Retina (tissue), 1 donor: ENCODE data around the gene ISG15.

ENCODE experiments used
- DNase-seq: peaks from one replicate; pipeline ENCODE4 v3.0.0-alpha.2; 2016

ISG15 gene

DNA sequence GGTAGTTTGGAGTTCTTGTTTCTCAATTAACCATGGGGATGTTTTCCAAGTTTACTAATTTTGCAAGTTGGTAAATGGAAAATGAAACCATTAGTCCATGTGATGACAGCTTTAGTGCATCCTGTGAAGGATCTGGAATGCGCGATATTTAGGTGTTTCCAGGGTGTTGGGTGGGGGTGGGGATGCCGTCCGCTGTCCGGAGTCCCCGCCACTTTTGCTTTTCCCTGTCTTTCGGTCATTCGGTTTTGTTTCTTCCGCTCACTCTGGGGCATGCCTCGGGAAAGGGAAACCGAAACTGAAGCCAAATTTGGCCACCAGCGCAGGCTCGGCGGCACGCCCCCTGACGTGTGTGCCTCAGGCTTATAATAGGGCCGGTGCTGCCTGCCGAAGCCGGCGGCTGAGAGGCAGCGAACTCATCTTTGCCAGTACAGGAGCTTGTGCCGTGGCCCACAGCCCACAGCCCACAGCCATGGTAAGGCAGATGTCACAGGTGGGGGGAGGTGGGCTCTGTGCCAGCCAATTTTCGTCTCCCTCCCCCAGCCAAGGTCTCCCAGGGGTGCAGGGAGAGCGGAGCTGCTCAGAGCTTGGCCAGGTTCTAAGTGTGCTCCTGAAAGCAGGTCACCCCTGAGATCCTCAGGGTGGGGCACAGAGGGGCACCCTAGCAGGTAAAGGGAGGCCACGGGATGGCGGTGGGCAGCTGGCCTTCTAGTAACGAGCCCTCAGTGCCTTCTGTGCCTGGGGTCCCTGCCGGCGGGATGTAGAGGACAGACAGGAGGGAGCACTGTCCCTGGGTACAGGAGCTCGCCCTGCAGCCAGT lies at the start of gene ISG15:
ISG15 (plus strand) TSS at position 393 of the 817 bp plus-strand sequence; CDS start at position 470, 77 bp downstream.
- DNase-seq, result peak; percentile 79

DNA sequence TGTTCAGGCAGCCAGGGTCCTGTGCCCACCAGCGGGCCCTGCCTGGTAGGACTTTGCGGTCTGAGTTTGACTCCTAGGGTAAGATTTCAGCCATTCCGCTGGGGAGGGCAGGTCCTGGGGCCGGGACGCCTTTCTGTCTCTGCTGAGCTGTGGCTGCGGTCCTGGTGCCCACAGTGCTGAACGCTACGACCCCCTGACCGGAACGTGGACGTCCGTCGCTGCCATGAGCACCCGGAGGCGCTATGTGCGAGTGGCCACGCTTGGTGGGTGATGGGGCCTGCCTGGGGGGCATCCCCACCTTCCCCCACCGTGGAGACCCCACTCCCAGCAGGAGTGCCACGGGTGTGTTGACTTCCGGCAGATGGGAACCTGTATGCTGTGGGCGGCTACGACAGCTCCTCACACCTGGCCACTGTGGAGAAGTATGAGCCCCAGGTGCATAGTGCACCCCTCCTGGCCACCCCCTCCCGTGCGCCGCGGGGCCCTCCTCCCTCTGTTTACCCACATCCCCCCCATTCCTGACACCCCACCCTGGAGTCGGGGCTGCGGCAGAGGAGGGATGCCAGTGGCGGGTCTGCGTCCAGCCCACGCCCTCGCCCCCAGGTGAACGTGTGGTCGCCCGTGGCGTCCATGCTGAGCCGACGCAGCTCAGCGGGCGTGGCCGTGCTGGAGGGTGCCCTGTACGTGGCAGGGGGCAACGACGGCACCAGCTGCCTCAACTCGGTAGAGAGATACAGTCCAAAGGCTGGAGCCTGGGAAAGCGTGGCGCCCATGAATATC lies 49.4 kb upstream of the ISG15 start:
- no peak for DNase-seq

DNA sequence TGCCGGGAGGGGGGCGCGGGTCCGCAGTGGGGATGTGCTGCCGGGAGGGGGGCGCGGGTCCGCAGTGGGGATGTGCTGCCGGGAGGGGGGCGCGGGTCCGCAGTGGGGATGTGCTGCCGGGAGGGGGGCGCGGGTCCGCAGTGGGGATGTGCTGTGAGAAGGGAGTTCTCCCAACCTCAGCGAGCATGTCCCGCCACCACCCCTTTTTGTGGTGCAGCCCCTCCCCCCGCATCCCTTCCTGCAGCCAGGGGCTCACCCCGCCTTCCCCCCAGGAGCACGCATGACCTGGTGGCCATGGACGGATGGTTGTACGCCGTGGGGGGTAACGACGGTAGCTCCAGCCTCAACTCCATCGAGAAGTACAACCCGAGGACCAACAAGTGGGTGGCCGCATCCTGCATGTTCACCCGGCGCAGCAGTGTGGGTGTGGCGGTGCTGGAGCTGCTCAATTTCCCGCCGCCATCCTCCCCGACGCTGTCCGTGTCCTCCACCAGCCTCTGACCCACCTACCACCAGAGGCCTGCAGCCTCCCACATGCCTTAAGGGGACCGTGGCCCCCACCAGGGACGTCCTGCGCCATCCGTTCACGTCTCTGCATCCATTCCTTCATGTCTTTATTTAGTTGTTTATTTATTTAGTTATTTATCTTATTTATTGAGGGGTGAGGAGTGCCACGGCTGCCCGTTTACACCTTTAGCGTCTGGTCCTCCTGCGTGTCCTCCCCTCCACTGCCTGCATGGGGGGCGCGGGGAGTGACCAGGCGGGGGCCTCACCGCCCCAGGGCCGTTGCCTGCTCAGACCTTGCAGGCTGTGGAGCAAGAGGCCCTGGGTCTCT lies 48.4 kb upstream of the ISG15 start:
- no peak for DNase-seq

DNA sequence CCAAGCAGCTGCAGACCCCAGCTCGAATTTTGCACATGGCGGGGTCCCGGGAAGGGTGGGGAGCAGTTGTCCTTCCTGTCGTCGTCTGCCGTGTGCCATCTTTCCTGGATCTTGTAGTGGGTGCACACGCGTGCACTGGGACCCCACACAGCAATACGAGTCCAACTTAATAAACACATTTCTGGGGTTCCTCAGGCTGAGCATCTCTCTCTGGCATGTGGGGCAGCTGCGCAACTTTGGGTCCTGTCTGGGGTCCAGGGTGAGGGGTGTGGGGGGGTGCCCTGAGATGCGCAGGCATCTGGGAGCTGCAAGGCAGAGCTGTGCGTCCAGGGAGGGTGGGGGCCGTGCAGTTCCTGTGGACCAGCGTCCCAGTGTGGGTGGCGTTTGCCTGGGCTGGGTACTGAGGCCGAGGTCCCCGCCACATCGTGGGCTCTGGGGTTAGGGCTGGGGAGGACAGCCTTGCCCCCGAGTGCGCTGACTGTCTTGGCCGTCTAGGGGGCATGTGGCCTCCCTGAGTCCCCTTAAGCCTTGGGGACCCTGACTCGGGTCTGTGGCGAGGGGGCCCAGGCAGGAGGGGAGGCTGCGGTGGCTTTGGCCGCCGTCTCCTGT lies 47.7 kb upstream of the ISG15 start:
- DNase-seq, result no peak

DNA sequence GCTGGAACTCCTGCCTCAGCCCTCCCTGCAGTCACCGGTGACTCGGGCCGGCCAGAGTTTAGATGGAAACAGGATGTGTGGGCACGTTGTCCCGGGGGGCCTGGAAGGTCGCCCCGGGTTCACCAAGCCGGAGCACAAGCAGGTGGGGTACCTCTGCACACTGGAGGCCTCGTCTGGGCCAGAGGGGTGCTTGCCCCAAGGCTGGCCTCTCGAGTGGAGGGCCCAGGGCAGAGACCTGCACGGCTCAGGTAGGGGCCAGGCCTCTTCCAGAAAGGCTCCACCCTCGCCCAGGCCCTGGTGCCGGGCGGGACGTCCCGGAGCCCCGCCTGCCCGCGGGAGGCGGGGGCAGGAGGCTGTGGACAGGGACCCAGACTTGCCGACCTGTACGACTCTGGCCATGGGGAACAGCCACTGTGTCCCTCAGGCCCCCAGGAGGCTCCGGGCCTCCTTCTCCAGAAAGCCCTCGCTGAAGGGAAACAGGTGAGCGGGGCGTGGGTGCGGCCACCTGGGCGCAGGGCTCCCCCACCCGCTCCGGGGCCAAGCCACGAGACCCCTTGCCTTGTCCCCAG lies 47.1 kb upstream of the ISG15 start, which contains the start of gene PLEKHN1:
PLEKHN1 (plus strand) TSS at position 348 of the 569 bp plus-strand sequence; CDS start at position 398, 50 bp downstream.
- no peak for DNase-seq

DNA sequence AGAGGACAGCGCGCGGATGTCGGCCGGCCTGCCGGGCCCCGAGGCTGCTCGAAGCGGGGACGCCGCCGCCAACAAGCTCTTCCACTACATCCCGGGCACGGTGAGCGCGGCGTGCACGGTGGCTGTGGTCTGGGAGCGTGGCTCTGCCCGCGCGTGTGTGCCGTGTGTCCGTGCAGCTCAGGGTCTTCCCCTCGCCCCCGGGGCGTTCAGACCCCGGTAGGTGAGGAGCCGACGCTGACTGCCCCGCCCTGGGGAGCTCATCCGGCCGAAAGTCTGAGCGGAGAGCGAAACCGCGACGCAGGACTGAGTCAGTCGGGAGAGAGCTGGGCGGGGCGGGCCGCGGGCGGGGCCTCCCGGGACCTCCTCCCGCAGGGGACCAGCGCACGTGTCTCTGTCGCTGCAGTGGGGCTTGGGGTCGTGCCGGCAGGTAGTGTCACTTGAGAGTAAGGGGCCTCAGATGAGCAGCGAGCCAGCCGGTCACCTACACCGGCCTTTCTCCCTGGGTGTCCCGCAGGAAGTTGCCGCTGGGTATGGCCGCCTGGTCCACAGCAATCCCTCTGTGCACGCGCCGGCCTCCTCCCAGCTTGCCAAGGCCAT lies 46.5 kb upstream of the ISG15 start:
- DNase-seq, result peak; percentile 67

DNA sequence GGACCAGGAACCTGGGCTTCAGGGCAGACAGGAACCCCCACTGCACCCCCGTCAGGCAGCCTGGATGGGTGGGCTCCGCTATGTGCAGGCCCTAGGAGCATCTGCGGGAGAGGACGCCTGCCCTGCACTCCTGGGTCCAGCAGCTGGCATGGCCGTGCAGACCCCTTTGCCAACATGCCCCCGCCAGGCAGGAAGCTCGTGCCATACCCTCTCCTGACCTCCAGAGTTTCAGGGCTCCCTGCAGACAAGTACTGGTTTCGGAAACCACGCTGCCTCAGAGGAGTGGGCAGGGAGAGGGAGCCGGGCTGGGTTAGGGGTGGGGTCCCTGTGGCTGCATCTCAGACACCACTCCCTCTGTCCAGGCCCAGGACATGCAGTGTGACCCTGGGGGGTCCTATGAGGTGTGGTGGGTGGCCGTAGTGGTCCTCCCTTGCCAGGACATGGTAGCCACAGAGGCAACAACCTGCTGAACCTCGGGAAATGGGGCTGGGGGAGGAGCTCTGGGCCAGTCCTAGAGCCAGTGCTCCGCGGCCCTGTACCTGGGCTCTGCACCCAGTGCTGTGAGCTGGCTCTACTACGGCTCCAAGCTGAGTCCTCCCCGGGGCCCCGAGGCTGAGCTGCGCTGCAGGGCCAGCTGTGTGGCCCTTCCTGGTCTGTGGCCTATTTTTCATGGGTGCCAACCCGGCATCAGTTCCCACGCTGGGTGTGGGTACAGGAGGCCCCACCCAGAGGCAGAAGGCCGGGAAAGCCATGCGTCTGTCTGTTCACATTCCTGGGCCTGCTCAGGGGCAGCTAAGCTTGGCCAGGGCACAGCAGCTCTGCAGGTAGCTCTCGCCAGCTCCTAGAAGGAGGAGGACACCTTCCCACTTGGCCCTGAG lies 45.6 kb upstream of the ISG15 start:
- DNase-seq, result no peak

DNA sequence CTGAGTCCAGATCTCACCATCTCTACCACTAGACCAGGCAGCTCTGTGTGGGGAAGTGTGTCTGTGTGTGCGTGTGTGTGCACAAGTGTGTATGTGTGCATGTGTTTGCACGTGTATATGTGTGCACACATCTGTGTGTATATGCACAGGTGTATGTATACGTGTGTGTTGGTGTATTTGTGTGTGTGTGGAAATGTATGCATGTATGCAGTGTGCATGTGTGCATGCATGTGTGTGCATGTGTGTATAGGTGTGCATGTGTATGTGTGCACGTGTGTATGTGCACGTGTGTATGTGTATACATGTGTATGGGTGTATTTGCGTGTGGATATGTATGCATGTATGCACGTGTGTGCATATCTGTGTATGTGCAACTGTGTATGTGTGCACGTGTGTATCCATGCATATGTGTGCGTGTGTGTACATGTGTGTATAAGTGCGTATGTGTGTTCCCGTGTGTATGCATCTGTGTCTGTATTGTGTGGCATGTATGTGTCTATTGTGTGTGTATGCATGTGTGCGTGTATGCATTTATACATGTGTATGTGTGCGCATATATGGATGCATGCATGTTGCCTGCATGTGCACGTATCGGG lies 43.9 kb upstream of the ISG15 start:
- DNase-seq, result no peak

DNA sequence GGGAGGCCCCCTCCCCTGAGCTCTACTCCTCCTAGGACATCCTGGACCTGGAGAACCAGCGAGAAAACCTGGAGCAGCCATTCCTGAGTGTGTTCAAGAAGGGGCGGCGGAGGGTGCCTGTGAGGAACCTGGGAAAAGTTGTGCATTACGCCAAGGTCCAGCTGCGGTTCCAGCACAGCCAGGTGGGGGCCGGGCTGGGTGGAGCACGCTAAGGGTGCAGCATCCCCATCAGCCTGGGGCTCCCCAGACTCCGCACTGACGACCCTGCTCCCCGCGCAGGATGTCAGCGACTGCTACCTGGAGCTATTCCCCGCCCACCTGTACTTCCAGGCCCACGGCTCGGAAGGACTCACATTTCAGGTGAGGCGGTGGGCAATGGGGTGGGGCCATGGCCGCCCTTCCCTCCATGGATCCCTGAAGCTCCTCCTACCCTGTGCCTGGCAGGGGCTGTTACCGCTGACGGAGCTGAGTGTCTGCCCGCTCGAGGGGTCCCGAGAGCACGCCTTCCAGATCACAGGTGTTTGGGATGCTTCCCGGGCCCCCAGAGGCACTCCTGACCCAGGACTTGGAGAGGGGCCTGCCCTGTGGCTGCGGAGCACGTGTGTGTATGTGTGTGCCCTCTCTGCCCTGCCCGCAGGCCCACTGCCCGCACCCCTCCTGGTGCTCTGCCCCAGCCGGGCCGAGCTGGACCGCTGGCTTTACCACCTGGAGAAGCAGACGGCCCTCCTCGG lies 42.9 kb upstream of the ISG15 start:
- DNase-seq, result no peak

DNA sequence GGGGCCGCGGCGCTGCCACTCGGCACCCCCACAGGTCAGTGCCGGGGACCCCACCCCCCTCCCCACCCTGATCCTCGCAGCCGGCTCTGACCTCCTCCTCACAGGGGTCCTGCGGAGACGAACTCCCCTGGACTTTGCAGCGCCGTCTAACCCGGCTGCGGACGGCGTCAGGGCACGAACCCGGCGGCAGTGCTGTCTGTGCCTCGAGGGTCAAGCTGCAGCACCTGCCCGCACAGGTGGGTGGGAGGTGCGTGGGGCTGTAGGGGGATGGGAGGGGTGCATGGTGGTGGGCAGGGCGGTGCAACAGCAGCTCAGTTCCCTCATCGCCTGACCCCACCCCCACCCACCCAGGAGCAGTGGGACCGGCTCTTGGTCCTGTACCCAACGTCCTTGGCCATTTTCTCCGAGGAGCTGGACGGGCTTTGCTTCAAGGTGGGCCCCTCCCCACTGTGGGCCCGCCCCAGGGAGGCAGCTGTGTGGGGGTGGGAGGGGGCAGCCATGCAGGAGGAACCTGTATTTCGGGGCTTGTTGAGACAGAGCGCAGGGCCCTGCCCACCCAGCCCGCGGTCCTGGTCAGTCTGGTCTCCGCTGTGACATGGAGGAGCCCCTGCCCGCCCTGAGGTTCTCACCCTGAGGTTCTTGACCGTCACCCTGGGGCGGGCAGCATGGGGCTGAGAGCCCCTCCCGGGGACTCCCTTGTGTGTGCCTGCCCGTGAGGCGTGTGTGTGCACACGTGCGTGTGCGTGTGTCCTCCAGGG lies 42.1 kb upstream of the ISG15 start:
- DNase-seq, result no peak

DNA sequence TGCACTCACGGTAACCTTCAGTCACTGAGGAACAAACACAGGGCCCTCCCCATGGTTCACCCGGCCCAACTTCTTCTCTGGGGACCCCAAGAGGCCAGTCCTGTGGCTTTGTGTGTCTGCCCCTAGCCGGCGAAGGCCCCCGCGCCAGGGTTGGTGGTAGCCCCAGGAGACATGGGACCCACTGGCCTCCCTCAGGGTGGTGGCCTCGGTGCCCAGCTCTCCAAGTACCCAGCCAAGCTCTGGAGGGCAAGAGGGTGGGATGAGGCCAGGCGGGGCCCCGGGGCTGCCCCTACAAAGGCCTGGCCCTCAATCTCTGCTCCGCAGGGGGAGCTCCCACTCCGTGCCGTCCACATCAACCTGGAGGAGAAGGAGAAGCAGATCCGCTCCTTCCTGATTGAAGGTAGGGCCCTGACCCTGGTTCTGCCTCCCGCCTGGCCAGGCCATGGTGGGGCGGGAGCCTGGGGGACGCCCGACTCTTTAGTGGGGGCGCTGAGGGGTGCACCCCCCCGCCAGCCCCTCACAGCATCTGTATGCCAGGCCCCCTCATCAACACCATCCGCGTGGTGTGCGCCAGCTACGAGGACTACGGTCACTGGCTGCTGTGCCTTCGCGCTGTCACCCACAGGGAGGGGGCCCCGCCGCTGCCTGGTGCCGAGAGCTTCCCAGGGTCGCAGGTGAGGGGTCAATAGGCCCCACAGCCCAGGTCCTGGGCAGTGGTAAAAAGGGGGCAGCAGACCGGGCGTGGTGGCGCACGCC lies 41.4 kb upstream of the ISG15 start:
- no peak for DNase-seq

DNA sequence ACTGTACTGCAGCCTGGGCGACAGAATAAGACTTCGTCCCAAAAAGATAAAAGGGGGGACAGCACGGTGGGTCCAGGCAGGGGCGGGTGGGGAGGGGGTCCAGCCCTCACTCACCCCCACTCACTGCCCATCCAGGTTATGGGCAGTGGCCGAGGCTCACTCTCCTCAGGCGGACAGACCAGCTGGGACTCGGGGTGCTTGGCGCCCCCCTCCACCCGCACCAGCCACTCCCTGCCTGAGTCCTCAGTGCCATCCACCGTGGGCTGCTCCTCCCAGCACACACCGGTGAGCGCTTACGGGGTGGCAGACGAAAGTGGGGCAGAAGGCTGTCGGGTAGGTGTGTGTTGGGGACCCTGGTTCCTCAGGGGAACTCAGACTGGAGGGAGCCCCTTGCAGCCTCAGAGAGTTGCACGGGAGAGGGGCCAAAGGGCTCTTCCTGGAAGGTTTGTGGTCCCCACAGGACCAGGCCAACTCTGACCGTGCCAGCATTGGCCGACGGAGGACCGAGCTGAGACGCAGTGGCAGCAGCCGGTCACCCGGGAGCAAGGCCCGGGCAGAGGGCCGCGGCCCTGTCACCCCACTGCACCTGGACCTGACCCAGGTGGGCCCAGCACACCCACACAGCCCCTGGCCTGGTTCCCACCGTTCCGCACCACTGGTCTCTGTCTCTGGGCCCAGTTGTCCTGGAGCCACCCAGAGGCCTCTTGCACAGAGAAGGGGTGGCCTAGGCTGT lies 40.4 kb upstream of the ISG15 start:
- no peak for DNase-seq

DNA sequence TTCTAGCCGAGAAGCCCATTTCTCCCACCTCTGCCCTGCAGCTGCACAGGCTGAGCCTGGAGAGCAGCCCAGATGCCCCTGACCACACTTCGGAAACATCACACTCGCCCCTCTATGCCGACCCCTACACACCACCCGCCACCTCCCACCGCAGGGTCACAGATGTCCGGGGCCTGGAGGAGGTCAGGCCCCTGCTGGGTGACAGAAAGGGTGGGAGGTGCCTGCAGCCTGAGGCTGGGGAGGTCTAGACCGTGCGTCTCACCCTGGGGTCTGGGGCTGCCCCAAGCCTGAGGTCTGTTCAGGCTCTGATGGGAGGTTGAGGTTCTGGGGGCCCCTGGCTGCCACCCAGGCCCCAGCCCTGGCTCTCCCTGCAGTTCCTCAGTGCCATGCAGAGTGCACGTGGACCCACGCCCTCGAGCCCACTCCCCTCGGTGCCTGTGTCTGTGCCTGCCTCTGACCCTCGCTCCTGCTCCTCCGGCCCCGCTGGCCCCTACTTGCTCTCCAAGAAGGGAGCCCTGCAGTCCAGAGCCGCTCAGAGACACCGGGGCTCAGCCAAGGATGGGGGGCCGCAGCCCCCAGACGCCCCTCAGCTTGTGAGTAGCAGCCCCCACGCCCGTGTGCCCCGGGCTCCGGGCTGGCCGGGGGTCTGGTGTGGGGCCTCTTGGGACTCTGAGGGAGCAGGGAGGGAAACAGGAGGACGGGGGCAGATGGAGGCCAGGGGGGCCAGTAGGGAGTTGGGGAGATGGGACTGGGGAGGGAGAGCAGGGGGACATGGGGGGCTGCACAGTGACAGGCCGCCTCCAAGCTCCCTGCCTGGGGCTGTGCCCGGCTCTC lies 39.6 kb upstream of the ISG15 start:
- no peak for DNase-seq

DNA sequence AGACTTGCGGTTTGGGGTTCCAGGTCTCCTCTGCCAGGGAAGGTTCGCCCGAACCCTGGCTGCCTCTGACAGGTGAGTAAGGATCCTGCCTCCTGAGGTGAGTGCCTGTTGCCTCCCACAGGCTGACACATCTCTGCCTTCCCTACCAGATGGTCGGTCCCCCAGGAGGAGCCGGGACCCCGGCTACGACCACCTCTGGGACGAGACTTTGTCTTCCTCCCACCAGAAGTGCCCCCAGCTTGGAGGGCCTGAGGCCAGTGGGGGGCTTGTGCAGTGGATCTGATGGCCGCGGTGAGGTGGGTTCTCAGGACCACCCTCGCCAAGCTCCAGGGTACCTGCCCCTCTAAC lies 39.0 kb upstream of the ISG15 start:
- DNase-seq, result no peak

DNA sequence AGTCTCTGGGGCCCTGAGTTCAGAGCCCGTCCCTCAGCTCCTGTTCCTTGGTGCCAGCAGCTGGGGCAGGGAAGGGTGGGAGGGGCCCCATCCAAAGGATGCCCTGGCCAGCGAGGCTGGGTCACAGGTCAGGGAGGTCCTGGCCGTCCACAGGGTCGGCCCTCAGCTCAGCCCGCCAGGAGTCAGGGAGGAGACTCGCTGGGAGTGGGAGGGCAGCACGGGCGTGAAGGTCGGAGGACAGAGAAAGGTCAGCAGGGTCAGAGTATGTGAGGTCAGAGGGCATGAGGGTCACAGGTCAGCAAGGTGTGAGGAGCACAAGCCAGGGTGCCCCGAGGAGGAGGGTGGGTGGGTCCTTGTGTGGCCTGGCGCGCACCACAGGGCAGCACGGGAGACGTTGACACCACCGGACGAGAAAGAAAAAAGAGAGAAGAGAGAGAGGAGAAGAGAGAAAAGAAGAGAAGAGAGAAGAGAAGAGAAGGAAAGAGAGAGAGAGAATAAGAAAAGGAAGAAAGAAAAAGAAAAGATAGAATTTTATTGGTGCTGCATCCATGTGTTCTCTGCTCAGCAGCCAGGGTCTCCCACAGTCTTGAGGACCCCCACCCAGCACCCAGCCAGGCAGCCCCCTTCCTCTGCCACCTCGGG lies 38.5 kb upstream of the ISG15 start:
- no peak for DNase-seq

DNA sequence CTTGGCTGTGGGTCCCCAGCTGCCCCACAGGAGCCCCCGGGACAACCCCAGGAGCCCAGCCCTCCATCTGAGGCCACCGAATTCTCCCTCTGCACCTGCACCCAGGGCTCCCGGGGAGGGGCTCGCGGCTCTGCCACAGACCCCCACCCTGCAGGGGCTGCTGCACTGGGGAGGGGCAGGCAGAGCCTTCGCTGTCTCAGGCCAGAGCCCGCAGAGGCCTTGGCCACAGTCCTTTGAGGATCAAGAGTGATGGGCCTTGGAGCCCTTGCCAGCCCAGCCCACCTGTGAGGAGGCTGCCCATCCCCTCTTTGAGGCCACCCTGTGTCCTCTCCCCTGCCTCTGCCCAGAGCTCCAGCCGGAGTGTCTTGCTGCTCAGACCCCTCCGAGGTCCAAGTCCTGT lies 37.9 kb upstream of the ISG15 start:
- no peak for DNase-seq
